ENCODE data around the gene CACNB3.

GRCh38 chr12:48863291-48863690 lies 45.0 kb downstream of the CACNB3 start:
- TF ChIP-seq, protein P1, sequence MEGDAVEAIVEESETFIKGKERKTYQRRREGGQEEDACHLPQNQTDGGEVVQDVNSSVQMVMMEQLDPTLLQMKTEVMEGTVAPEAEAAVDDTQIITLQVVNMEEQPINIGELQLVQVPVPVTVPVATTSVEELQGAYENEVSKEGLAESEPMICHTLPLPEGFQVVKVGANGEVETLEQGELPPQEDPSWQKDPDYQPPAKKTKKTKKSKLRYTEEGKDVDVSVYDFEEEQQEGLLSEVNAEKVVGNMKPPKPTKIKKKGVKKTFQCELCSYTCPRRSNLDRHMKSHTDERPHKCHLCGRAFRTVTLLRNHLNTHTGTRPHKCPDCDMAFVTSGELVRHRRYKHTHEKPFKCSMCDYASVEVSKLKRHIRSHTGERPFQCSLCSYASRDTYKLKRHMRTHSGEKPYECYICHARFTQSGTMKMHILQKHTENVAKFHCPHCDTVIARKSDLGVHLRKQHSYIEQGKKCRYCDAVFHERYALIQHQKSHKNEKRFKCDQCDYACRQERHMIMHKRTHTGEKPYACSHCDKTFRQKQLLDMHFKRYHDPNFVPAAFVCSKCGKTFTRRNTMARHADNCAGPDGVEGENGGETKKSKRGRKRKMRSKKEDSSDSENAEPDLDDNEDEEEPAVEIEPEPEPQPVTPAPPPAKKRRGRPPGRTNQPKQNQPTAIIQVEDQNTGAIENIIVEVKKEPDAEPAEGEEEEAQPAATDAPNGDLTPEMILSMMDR (IDR thresholded peaks at IDR 0.05; ENCODE audit: low read depth, low read length): no peak
- TF ChIP-seq EZH2phosphoT487 (IDR thresholded peaks at IDR 0.05; ENCODE audit: low read depth): no peak

All from OCI-LY3 (cell line).